ENCODE results near the gene KRTAP5-1. TPM values are rescaled to one million over a fixed set of nuclear protein-coding genes. Genes with fewer than 3 reads are reported as not detected.

KRTAP5-1 gene
- total RNA-seq, 1 experiment from 2014 or later = not detected

DNA sequence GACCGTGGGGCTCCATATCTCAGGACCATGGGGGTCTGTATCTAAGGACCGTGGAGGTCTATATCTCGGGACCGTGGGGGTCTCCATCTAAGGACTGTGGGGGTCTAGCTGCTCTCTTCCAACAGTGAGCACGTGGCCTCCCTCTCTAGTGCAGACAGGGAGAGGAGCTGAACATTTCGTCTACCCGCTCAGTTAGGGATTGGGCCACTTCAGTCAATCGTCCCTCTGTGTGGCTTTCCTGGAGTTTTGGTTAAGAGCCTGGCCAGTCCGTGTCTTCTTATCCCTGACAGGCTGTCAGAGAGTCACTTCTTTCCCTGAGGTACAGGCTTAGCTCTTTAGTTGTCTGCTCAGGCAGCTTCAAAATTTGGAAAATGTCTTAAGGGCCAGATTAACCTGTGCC lies 3.1 kb downstream of the KRTAP5-1 start:
- no peaks in the 10 kb centered on the region for H3K4me1 ChIP-seq (ENCODE audit: control insufficient read depth in 1 of 2, insufficient read depth in 2 of 2, low read length in 2 of 2)
- no peaks in the 10 kb centered on the region for H3K27me3 ChIP-seq (ENCODE audit: insufficient read depth, low read length)
- RAD21 ChIA-PET (ENCODE audit: low non-redundant PET in 1 of 2, low total read pairs in 2 of 2, uncharacterized antibody in 2 of 2, unreplicated experiment in 2 of 2) = no interaction called here
- intact Hi-C loops (cut with micrococcal nuclease) = no loop called here
- TF ChIP-seq, protein P1, sequence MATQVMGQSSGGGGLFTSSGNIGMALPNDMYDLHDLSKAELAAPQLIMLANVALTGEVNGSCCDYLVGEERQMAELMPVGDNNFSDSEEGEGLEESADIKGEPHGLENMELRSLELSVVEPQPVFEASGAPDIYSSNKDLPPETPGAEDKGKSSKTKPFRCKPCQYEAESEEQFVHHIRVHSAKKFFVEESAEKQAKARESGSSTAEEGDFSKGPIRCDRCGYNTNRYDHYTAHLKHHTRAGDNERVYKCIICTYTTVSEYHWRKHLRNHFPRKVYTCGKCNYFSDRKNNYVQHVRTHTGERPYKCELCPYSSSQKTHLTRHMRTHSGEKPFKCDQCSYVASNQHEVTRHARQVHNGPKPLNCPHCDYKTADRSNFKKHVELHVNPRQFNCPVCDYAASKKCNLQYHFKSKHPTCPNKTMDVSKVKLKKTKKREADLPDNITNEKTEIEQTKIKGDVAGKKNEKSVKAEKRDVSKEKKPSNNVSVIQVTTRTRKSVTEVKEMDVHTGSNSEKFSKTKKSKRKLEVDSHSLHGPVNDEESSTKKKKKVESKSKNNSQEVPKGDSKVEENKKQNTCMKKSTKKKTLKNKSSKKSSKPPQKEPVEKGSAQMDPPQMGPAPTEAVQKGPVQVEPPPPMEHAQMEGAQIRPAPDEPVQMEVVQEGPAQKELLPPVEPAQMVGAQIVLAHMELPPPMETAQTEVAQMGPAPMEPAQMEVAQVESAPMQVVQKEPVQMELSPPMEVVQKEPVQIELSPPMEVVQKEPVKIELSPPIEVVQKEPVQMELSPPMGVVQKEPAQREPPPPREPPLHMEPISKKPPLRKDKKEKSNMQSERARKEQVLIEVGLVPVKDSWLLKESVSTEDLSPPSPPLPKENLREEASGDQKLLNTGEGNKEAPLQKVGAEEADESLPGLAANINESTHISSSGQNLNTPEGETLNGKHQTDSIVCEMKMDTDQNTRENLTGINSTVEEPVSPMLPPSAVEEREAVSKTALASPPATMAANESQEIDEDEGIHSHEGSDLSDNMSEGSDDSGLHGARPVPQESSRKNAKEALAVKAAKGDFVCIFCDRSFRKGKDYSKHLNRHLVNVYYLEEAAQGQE (IDR thresholded peaks at IDR 0.05; ENCODE audit: low read depth) = no peak
- TF ChIP-seq, protein P2, sequence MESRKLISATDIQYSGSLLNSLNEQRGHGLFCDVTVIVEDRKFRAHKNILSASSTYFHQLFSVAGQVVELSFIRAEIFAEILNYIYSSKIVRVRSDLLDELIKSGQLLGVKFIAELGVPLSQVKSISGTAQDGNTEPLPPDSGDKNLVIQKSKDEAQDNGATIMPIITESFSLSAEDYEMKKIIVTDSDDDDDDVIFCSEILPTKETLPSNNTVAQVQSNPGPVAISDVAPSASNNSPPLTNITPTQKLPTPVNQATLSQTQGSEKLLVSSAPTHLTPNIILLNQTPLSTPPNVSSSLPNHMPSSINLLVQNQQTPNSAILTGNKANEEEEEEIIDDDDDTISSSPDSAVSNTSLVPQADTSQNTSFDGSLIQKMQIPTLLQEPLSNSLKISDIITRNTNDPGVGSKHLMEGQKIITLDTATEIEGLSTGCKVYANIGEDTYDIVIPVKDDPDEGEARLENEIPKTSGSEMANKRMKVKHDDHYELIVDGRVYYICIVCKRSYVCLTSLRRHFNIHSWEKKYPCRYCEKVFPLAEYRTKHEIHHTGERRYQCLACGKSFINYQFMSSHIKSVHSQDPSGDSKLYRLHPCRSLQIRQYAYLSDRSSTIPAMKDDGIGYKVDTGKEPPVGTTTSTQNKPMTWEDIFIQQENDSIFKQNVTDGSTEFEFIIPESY (IDR thresholded peaks at IDR 0.05; ENCODE audit: extremely low read depth, insufficient replicate concordance, low read length) = no peak
- TF ChIP-seq, protein P3, sequence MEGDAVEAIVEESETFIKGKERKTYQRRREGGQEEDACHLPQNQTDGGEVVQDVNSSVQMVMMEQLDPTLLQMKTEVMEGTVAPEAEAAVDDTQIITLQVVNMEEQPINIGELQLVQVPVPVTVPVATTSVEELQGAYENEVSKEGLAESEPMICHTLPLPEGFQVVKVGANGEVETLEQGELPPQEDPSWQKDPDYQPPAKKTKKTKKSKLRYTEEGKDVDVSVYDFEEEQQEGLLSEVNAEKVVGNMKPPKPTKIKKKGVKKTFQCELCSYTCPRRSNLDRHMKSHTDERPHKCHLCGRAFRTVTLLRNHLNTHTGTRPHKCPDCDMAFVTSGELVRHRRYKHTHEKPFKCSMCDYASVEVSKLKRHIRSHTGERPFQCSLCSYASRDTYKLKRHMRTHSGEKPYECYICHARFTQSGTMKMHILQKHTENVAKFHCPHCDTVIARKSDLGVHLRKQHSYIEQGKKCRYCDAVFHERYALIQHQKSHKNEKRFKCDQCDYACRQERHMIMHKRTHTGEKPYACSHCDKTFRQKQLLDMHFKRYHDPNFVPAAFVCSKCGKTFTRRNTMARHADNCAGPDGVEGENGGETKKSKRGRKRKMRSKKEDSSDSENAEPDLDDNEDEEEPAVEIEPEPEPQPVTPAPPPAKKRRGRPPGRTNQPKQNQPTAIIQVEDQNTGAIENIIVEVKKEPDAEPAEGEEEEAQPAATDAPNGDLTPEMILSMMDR (IDR thresholded peaks at IDR 0.05 in 2 of 3, conservative IDR thresholded peaks at IDR 0.05 in 1 of 3; ENCODE audit: borderline replicate concordance in 1 of 3, insufficient read depth in 1 of 3, low read depth in 2 of 3, low read length in 2 of 3) = no peak
- TF ChIP-seq, protein P4, sequence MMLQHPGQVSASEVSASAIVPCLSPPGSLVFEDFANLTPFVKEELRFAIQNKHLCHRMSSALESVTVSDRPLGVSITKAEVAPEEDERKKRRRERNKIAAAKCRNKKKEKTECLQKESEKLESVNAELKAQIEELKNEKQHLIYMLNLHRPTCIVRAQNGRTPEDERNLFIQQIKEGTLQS (IDR thresholded peaks at IDR 0.05) = no peak
- no peak for TF ChIP-seq POLR2AphosphoS5 (IDR thresholded peaks at IDR 0.05; ENCODE audit: low read depth, low read length)
- TF ChIP-seq FOSL1 (IDR thresholded peaks at IDR 0.05; ENCODE audit: low read depth) = no peak
- TF ChIP-seq EZH2 (IDR thresholded peaks at IDR 0.05) = no peak
- no peak for TF ChIP-seq EGR1 (IDR thresholded peaks at IDR 0.05; ENCODE audit: low read depth)
- no peak for TF ChIP-seq ZNF274 (IDR thresholded peaks at IDR 0.05; ENCODE audit: low read depth, low read length)
- no peak for TF ChIP-seq ELF1 (IDR thresholded peaks at IDR 0.05; ENCODE audit: borderline replicate concordance, low read depth)
- TF ChIP-seq YY1 (IDR thresholded peaks at IDR 0.05; ENCODE audit: extremely low read depth, insufficient replicate concordance, low read depth, low read length) = no peak
- H3K4me2 ChIP-seq (ENCODE audit: low read length) = no peak overlapping the region
- H3K79me2 ChIP-seq (ENCODE audit: insufficient read depth, low read length) = no peaks in the 10 kb centered on the region
- no peak overlapping the region for H2AFZ ChIP-seq (ENCODE audit: low read depth, low read length, poor library complexity, severe bottlenecking)
- POLR2A ChIA-PET = no interaction called here
- no peak overlapping the region for H3K4me3 ChIP-seq (replicated peaks in 1 of 2; ENCODE audit: low read depth in 1 of 2, low read length in 2 of 2)
- CTCF ChIA-PET = interaction anchor here (1.1 to 2.0 kb wide), 2 partner anchors 8 to 13 kb away, joined by 3 to 10 read pairs; no protein-coding TSS in a partner anchor
- BruUV-seq (replicated peaks) = no TSS peak
- H3K9me2 ChIP-seq (ENCODE audit: insufficient read depth) = no peaks in the 10 kb centered on the region
- peaks cover 0 to 7% of the 10 kb centered on the region in 2 experiments; a peak in 2 of 4 replicates for H3K9me3 ChIP-seq (ENCODE audit: control insufficient read depth in 1 of 2, insufficient read depth in 1 of 2, low read depth in 1 of 2, low read length in 2 of 2)
- H3K36me3 ChIP-seq (ENCODE audit: control insufficient read depth in 1 of 2, insufficient read depth in 2 of 2, low read length in 2 of 2) = no peaks in the 10 kb centered on the region
- H4K20me1 ChIP-seq (ENCODE audit: insufficient read depth) = no peaks in the 10 kb centered on the region
- no peak overlapping the region for H3K9ac ChIP-seq (ENCODE audit: low read length)
- H3K27ac ChIP-seq (ENCODE audit: low read depth, low read length) = no peak overlapping the region
- DNase-seq (ENCODE audit: low read depth, low spot score) = no peak
- ATAC-seq = no peak

Data from HCT116 (cell line).